GM11168 (cell line): ENCODE data around the gene WEE2.
"Not testable (repeated sequence)": the region's sequence is repeated elsewhere in the genome, so short reads cannot be mapped to it uniquely, and the experiment has no call there.

Experiments
- in situ Hi-C: fragments of 300-500 bp; cut with MboI; formaldehyde crosslinking; loops from one replicate; pipeline ENCODE4 v1.12.0; 2022; ENCODE audit warnings: low sequenced_read_pairs; ENCODE audit not compliant: unreplicated experiment

WEE2 gene

GRCh38 chr7:141689072-141689825 is 18.9 kb upstream of the WEE2 start:
- in situ Hi-C loops = not testable (repeated sequence)

- in situ Hi-C loops = no loop called here
Measured at GRCh38 chr7:141691540-141691939, 16.6 kb upstream of the WEE2 start.

- in situ Hi-C loops = no loop called here
Measured at GRCh38 chr7:141691961-141692360, 16.2 kb upstream of the WEE2 start.

GRCh38 chr7:141693082-141693481 is 15.1 kb upstream of the WEE2 start:
- in situ Hi-C loops = no loop called here

- in situ Hi-C loops = no loop called here
Measured at GRCh38 chr7:141695803-141696289, 12.3 kb upstream of the WEE2 start.

- in situ Hi-C loops = no loop called here
Measured at GRCh38 chr7:141696348-141696747, 11.8 kb upstream of the WEE2 start.

- in situ Hi-C loops = no loop called here
Measured at GRCh38 chr7:141697211-141697871, 10.8 kb upstream of the WEE2 start.

- in situ Hi-C loops = no loop called here
Measured at GRCh38 chr7:141698247-141699015, 9.7 kb upstream of the WEE2 start.

- in situ Hi-C loops = no loop called here
Measured at GRCh38 chr7:141699860-141700259, 8.3 kb upstream of the WEE2 start.

- in situ Hi-C loops = no loop called here
Measured at GRCh38 chr7:141700296-141700847, 7.8 kb upstream of the WEE2 start.

GRCh38 chr7:141700848-141701371 is 7.2 kb upstream of the WEE2 start:
- in situ Hi-C loops = no loop called here

GRCh38 chr7:141701489-141702046 is 6.6 kb upstream of the WEE2 start:
- in situ Hi-C loops = no loop called here

GRCh38 chr7:141702047-141702567 is 6.0 kb upstream of the WEE2 start, which contains the start of gene DENND11:
Gene DENND11 (minus strand): TSS chr7:141702166. CDS start chr7:141702153, 13 bp downstream.
- in situ Hi-C loops = no loop called here

- in situ Hi-C loops = no loop called here
Measured at GRCh38 chr7:141702892-141703291, 5.3 kb upstream of the WEE2 start.

- in situ Hi-C loops = no loop called here
Measured at GRCh38 chr7:141704112-141704511, 4.0 kb upstream of the WEE2 start.

GRCh38 chr7:141704741-141705140 is 3.4 kb upstream of the WEE2 start:
- in situ Hi-C loops = no loop called here

GRCh38 chr7:141706239-141707064 is 1.7 kb upstream of the WEE2 start:
- in situ Hi-C loops = no loop called here

GRCh38 chr7:141709318-141709717 is 1.2 kb downstream of the WEE2 start:
- in situ Hi-C loops = no loop called here

- in situ Hi-C loops = no loop called here
Measured at GRCh38 chr7:141709749-141710148, 1.6 kb downstream of the WEE2 start.
